ENCODE results near the gene COPRS. TPM values are rescaled to one million over a fixed set of nuclear protein-coding genes. Genes with fewer than 3 reads are reported as not detected.
"Not testable (repeated sequence)": the region's sequence is repeated elsewhere in the genome, so short reads cannot be mapped to it uniquely, and the experiment has no call there.

The COPRS gene
- total RNA-seq, 1 experiment from 2014 or later = 122 TPM

GRCh38 chr17:31853911-31854470 is 5.1 kb downstream of the COPRS start:
- DNase-seq (ENCODE audit: low read depth) = no peak

- no peak for DNase-seq (ENCODE audit: low read depth)
Observed at GRCh38 chr17:31845291-31845690, 13.8 kb downstream of the COPRS start.

GRCh38 chr17:31843070-31843745 is 15.8 kb downstream of the COPRS start:
- no peak for DNase-seq (ENCODE audit: low read depth)

- peak; percentile 49 for DNase-seq (ENCODE audit: low read depth)
Observed at GRCh38 chr17:31842195-31843069, 16.6 kb downstream of the COPRS start.

GRCh38 chr17:31841850-31842194 is 17.2 kb downstream of the COPRS start:
- DNase-seq (ENCODE audit: low read depth) = no peak

- no peak for DNase-seq (ENCODE audit: low read depth)
Observed at GRCh38 chr17:31838636-31839225, 20.3 kb downstream of the COPRS start.

- DNase-seq (ENCODE audit: low read depth) = no peak
Observed at GRCh38 chr17:31835984-31836383, 23.1 kb downstream of the COPRS start.

GRCh38 chr17:31834448-31834847 is 24.6 kb downstream of the COPRS start:
- no peak for DNase-seq (ENCODE audit: low read depth)

GRCh38 chr17:31832746-31833145 is 26.3 kb downstream of the COPRS start:
- DNase-seq (ENCODE audit: low read depth) = no peak

GRCh38 chr17:31830971-31831858 is 27.8 kb downstream of the COPRS start:
- DNase-seq (ENCODE audit: low read depth) = no peak

GRCh38 chr17:31829649-31830048 is 29.4 kb downstream of the COPRS start:
- DNase-seq (ENCODE audit: low read depth) = no peak

GRCh38 chr17:31828955-31829354 is 30.1 kb downstream of the COPRS start:
- not testable (repeated sequence) for DNase-seq (ENCODE audit: low read depth)

GRCh38 chr17:31825961-31826691 is 32.9 kb downstream of the COPRS start:
- DNase-seq (ENCODE audit: low read depth) = peak; percentile 26

- DNase-seq (ENCODE audit: low read depth) = no peak
Observed at GRCh38 chr17:31824766-31825360, 34.2 kb downstream of the COPRS start.

GRCh38 chr17:31823014-31823413 is 36.0 kb downstream of the COPRS start:
- no peak for DNase-seq (ENCODE audit: low read depth)

GRCh38 chr17:31820691-31821435 is 38.2 kb downstream of the COPRS start:
- DNase-seq (ENCODE audit: low read depth) = peak; percentile 27

GRCh38 chr17:31819578-31819977 is 39.5 kb downstream of the COPRS start:
- no peak for DNase-seq (ENCODE audit: low read depth)

- not testable (repeated sequence) for DNase-seq (ENCODE audit: low read depth)
Observed at GRCh38 chr17:31818863-31819262, 40.2 kb downstream of the COPRS start.

- no peak for DNase-seq (ENCODE audit: low read depth)
Observed at GRCh38 chr17:31815212-31815730, 43.8 kb downstream of the COPRS start.

All from HT1080 (cell line).